Lower lobe of right lung (tissue), 2 donors: ENCODE measurements around the gene TOE1. TPM values are rescaled to one million over a fixed set of nuclear protein-coding genes. Genes with fewer than 3 reads are reported as not detected.

Source experiments
- ATAC-seq, 2 donors: fragments of 200-7000 bp; cut with Tn5 transposase; one replicate each; pipeline ENCODE4 v1.9.1; 2020 to 2022; ENCODE audit warnings: mild to moderate bottlenecking in 2 of 2, moderate library complexity in 2 of 2
- DNase-seq: peaks from one replicate; pipeline ENCODE4 v3.0.0-alpha.2; 2020
- H3K27ac ChIP-seq: fragments of 200-600 bp; one replicate; pipeline ENCODE4 v1.8.0; 2022
- H3K27me3 ChIP-seq: fragments of 200-600 bp; one replicate; pipeline ENCODE4 v1.8.0; 2022; ENCODE audit warnings: low read depth
- H3K36me3 ChIP-seq: fragments of 200-600 bp; one replicate; pipeline ENCODE4 v1.8.0; 2022; ENCODE audit warnings: mild to moderate bottlenecking
- H3K4me1 ChIP-seq: fragments of 200-600 bp; one replicate; pipeline ENCODE4 v1.8.0; 2022
- H3K4me3 ChIP-seq: fragments of 200-600 bp; one replicate; pipeline ENCODE4 v1.8.0; 2022; ENCODE audit warnings: mild to moderate bottlenecking
- H3K9me3 ChIP-seq: fragments of 200-600 bp; one replicate; pipeline ENCODE4 v1.8.0; 2022
- CTCF ChIP-seq: fragments of 200-600 bp; IDR thresholded peaks from one replicate; pipeline ENCODE4 v1.8.0; 2022; ENCODE audit warnings: antibody characterized with exemption, mild to moderate bottlenecking
- intact Hi-C: fragments of 100-400 bp; cut with DNase I; formaldehyde crosslinking; loops from one replicate; pipeline ENCODE4 v1.11.0; 2022
- total RNA-seq: library from RNA; stranded (reverse); fragmentation: NEBNext Ultra II Directional; extraction: Animal tissue kit (Norgen Biotek cat#: 25700); gene quantifications from one replicate; pipeline ENCODE4 v1.2.1, GENCODE V29; 2021
- donor health status: DM: no; HTN: yes; CAD: no; lungs with severe emphysema.

TOE1 gene
- total RNA-seq, 1 donor from 2014 or later, result 11.5 TPM

- Histone ChIP-seq H3K36me3 (peaks cover 47% of the 10 kb centered on the region), H3K4me3 (no peak overlapping the region), H3K4me1 (peaks cover 31% of the 10 kb centered on the region), H3K9me3 (no peaks in the 10 kb centered on the region), H3K27ac (no peak overlapping the region), H3K27me3 (no peaks in the 10 kb centered on the region)
- intact Hi-C loops, result no loop called here
- DNase-seq (no peak), ATAC-seq (no peak)
- no peak for TF ChIP-seq CTCF
Measured at GRCh38 chr1:45346473-45346872, 6.5 kb downstream of the TOE1 start.

DNA sequence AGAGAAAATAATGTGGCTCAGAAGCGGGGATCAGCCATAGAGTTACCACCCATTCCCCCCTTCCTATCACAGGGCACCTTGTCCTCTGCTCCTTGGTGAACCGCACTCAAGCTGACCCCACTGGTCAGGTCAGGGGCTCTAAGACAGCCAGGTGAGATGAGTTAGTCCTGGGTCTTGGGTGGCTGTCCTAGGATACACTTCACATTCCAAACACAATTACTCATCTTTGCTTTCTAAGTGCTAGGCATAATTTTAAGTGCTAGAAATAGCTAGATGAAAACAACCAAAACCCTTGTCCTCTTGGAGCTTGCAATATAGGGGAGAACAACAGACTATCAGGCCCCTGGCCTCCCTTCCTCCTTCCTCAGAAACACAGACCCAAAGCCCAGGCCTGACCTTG is 8.1 kb downstream of the TOE1 start:
- Histone ChIP-seq H3K27ac (peak overlapping the region; percentile 63), H3K27me3 (no peaks in the 10 kb centered on the region), H3K9me3 (no peaks in the 10 kb centered on the region), H3K4me1 (peaks cover 18% of the 10 kb centered on the region), H3K4me3 (no peak overlapping the region), H3K36me3 (peaks cover 33% of the 10 kb centered on the region)
- intact Hi-C loops, result no loop called here
- peak in 1 of 2 donors; percentile 20 for ATAC-seq
- DNase-seq, result no peak
- TF ChIP-seq CTCF, result no peak

DNA sequence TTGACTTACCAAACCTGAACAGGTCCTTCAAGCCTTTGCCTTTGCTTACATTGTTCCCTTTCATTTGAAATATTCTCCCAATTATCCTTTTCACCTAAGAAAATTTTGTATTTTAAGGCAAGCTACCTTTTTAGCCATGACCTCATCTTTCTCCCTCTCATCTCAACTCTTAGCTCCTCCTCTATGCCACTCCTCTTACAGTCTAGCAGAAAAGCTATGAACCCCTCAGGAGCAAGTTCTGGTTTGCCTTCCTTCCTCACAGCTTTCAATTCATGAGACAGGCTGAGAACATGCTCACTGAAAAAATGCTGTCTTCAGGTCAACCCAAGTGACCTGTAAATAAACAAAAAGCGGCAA is 8.6 kb downstream of the TOE1 start:
- no peak for TF ChIP-seq CTCF
- intact Hi-C loops, result no loop called here
- no peak overlapping the region for H3K4me3 ChIP-seq
- H3K27ac ChIP-seq, result peak overlapping the region; percentile 63
- H3K36me3 ChIP-seq, result peaks cover 27% of the 10 kb centered on the region
- H3K27me3 ChIP-seq, result no peaks in the 10 kb centered on the region
- DNase-seq (no peak), ATAC-seq (peak; percentile 41 to 63)
- peaks cover 18% of the 10 kb centered on the region for H3K4me1 ChIP-seq
- no peaks in the 10 kb centered on the region for H3K9me3 ChIP-seq

GRCh38 chr1:45348966-45349677 is 9.2 kb downstream of the TOE1 start:
- H3K4me1 ChIP-seq, result peaks cover 18% of the 10 kb centered on the region
- TF ChIP-seq CTCF, result no peak
- H3K27ac ChIP-seq, result peak overlapping the region; percentile 63
- H3K27me3 ChIP-seq, result no peaks in the 10 kb centered on the region
- no peak for DNase-seq
- peaks cover 22% of the 10 kb centered on the region for H3K36me3 ChIP-seq
- intact Hi-C loops, result no loop called here
- no peaks in the 10 kb centered on the region for H3K9me3 ChIP-seq
- no peak overlapping the region for H3K4me3 ChIP-seq
- ATAC-seq, result peak; percentile 69 to 80

GRCh38 chr1:45351508-45351907 is 11.5 kb downstream of the TOE1 start:
- intact Hi-C loops, result loop anchor here (10.0 kb wide), 1 partner anchor 143 kb away; the partner anchor contains the start of gene TESK2
- no peaks in the 10 kb centered on the region for H3K27me3 ChIP-seq
- no peak overlapping the region for H3K27ac ChIP-seq
- no peak overlapping the region for H3K4me3 ChIP-seq
- H3K36me3 ChIP-seq, result no peaks in the 10 kb centered on the region
- ATAC-seq (no peak), DNase-seq (no peak)
- no peak for TF ChIP-seq CTCF
- no peaks in the 10 kb centered on the region for H3K9me3 ChIP-seq
- H3K4me1 ChIP-seq, result peaks cover 18% of the 10 kb centered on the region
